GM21825 (cell line): Measurements from ENCODE around the gene CHST11.

Experiments used
- ATAC-seq: cut with Tn5 transposase; IDR thresholded peaks from one replicate; pipeline ENCODE4 v1.9.1; 2021; ENCODE audit warnings: mild to moderate bottlenecking, moderate library complexity; ENCODE audit not compliant: unreplicated experiment

CHST11 gene

DNA sequence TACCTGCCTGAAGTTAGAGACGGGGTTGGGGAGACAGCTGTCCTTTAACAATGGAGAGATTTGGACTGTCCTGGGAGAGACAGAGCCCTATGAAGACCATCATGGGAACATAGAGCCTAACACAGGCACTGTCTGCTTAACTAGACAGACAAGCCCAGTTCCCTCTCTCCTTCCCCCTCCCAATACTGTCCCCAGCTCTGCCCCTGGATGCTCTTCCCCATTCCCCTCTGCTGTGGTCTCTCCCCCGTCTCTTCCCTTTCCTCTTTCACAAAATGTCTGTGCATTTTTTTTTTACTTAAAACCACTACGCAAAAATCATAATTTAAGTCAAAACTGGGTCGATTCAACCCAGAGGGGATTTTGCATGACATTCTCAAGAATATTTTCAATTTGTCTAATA lies 232.9 kb downstream of the CHST11 start:
- ATAC-seq = no peak

DNA sequence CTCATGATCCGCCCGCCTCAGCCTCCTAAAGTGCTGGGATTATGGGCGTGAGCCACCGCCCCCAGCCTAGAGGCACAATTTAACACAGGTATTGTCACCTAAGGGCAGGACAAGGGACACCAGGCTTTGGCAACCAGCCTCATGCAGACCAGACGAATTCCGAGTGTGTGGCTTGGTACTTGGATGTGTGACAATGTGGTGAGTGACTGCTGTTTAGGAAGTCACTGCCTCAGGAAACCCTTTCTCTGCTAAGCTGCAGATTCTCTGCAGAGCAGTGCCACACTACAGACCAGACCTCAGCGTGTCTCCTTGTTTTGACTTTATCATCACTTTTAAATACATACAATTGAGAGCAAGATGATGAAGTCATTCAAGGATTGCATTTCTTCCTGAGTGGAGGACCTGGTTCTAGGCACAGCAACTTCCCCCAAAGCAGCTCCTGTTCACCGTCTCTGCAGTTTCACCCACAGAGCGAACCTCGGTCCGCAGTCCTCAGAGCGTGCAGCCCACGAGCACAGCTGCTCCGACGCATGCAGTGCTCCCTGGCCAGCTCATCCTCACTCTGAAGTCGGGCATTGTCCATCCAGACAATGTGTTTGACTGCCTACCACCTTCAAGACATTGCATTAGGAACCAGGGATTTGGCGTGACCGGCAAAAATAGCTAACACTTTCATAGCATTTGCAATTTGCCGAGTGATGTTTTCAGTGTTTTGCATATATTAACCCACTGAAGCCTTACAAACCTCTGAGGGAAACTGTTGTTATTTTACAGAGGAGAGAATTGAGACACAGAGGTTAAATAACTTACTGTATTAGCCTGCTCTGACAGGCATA lies 235.2 kb downstream of the CHST11 start:
- peak; percentile 32 for ATAC-seq

DNA sequence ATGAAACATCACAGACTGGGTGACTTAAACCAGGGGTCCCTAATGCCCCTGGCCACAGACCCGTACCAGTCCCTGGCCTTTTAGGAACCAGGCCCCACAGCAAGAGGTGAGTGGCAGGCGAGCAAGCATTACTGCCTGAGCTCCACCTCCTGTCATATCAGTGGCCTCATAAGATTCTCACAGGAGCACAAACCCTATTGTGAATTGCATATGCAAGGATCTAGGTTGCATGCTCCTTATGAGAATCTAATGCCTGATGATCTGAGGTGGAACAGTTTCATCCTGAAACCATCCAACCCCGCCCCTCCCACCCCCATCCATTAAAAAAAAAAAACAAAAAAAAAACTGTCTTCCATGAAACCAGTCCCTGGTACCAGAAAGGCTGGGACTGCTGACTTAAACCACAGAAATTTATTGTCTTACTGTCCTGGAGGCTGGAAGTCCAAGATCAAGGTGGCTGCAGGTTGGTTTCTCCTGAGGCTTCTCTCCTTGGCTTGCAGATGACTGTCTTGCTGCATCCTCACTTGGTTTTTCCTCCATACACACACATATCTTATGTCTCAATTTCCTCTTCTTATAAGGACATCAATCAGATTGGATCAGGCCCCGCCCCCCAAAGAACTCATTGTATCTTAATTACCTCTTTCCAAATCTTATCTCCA lies 235.9 kb downstream of the CHST11 start:
- ATAC-seq = no peak

DNA sequence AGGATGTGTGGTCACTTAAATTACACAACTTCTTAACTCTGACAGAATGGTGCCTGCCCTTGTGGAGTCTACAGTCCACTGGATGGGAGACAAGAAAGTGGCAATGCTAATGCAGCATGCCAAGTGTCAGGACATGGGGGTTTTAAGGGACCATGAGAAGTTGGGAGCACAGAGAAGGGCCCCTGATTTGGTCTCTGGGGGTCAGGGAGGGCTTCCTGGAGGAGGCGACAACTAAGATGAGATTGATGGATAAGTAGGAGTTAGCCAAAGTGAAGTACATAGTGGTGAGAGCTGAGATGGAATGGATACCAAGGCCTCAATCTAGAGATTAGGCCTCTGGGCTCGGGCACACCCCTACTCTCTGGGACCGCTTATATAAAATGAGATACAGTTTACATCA lies 236.7 kb downstream of the CHST11 start:
- ATAC-seq = no peak

DNA sequence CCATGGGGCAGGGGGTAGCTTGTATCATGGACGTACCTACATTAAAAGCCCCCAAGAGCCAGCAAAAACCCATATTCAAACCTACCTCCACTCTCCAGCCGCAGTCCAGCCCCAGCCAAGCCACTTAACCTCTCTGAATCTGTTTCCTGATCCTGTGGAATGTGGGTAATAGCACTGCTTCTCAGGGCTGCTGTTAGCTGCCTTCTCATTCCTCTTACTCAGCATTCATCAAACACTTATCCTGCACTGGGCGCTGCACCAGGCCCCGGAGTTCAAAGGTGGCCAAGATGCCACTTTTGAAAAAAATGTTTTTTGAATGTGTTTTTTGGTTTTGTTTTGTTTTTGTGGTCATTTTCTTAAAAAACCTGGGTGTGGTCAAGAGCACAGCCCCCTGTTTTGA lies 237.4 kb downstream of the CHST11 start:
- no peak for ATAC-seq

DNA sequence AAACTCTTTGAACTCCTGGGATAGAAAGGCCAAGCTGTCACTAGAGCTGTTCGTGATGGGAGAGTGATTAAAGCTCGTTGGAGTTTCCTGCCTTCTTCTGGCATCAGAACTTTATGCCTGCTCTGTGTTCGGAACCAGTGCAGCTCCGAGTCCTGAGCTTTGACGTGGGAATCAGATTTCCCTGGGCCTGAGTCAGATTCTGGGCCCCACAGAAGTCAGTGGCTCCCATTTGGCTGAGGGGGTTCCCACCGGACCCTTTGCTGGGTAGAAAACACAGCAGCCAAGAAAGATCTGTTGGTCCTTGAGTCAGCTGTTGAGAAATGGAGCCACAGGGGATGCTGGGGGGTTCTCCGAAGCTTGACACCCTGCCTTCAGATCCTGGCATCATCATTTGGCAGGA lies 238.0 kb downstream of the CHST11 start:
- ATAC-seq = no peak

DNA sequence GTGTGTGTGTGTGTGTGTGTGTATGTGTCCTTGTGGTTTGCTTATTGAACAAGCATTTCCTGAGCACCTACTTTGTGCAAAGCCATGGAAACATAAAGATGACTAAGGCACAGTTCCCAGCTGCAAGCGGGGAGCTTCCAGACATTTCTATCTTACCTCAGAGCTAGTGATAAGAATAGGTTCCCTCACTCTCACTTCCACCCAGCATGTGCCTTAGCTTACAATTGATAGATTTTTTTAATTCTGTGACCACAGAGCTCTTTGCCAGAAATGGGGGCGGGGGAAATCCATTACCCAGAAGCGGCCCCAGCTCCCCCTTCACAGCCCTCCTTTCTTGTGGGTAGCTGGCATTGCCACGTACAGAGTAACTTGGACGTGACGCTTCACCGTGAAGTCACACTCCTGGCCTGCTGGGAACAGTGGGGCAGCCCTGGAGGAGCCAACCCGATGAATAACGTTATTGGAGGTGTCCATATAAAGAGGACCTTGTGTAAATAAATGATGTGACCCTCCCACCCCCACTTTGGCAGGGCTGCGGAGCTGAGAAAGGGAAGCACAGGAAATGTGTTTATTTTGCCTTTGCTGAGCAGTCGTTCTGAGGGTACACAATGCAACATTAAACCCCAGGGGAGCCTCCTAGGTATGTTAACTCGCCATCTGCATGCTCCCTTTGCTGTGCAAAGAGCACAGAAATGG lies 238.9 kb downstream of the CHST11 start:
- peak; percentile 48 for ATAC-seq

DNA sequence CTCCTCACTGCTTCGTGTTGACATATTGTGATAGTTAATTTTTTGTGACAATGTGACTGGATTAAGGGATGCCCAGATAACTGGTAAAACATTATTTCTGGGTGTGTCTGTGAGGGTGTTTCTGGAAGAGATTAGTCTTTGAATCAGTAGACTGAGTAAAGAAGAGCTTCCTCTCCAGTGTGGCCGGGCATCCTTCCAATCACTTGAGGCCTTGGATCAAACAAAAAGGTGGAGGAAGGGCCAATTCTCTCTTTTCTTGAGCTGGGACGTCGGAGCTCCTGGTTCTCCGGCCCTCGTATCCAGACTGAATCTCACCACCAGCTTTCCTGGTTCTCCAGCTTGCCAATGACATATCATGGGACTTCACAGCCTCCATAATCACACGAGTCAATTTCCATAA lies 240.4 kb downstream of the CHST11 start:
- no peak for ATAC-seq

DNA sequence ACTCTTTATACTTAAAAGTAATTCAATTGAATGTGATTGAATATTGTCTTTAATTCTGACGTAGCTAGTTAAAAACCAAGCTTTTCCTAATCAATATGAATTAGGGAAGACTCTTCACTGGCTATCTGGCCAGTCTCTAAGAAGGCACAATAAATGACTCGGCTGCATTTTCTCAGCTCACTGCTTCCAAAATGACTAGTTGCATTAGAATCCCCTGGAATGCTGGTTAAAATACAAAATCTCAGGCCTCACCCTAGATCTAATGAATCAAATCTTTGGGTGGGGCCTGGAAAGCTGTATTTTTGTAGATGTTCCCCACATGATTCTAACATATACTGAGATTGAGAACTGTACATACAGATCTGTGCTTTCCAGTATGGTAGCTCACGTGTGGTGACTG lies 242.1 kb downstream of the CHST11 start:
- ATAC-seq = no peak

DNA sequence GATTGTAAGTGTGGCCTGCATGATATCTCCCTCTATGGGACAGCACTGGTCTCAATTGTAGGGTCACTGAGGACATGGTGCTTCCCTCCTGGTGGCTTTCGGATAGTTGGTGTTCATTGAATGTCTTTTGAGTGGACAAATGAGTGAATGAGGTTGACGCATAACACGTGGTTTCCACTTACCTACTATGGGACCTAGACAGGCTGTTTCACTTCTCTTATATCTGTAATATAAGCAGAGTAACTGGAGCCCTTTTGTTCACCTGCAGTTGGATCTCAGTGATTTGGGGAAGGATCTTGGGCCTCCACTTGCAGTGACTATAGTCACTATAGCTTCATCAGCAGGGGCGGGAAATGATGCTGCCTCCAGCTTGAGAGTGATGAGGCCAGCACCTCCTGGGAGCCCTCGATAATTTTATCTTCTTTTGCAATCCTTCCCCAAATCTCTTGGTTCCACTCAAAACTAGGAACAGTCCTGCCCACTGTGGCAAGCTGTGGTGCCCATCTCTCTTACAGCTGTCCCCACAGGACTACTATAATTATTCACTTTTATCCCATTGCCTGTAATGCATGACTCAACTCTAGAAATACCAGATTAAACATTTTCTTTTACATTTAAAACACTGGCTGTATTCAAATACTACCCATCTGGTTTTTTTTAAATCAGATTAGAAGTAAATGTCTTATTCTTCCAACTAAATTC lies 242.9 kb downstream of the CHST11 start:
- ATAC-seq = peak; percentile 46

DNA sequence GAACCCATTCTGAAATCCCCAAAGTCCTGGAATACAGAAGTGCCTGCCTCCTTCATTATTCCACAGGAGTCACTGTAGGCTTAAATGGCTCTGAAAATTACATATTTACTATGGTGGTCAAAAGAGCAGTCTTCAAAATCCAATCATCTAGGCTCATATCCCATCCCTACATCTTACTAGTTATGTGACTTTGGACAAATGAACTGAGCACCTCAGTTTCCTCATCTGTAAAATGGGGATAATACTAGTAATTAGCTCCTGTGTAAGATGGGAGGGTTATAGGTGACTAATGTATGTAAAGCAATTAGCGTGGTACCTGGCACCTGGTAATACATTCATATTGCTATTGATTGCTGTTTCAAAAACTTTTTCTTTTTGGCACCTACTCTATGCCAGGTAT lies 243.6 kb downstream of the CHST11 start:
- no peak for ATAC-seq

DNA sequence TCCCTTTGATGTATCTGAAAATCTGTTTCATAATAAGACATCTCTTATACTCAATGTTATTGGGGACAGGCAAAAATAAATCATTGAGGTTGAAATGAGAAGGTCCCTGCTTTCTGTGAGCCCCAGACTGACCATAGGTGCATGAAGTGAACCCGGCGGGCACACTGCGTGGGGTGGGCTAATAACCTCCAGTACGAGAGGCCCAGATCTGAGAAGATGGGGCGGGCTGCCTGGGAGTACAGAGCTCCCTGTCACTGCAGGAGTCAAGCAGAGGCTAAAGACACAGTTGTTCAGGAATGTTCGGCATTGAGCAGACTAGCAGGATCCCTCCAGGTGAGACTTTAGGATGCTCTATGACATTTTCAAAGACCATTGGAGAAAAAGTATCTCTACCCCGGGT lies 244.6 kb downstream of the CHST11 start:
- ATAC-seq = no peak

DNA sequence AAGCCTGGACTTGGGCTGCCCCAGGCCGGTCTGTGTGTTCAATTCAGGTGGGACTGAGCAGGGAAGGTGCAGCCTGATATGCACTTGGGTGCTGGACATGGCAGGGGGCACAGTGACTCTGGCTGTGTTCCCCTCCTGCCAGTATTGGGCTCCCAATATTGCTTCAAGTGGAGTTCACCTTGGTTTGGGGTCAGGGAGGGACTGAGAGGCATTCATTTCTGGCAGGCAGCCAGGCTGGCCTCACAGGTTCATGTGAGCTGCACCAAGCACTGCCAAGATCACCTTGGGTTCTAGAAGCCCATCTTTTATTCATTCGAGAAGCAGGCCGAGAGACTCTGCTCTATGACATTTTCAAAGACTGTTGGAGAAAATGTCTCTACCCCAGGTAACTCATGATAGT lies 245.0 kb downstream of the CHST11 start:
- ATAC-seq = no peak

DNA sequence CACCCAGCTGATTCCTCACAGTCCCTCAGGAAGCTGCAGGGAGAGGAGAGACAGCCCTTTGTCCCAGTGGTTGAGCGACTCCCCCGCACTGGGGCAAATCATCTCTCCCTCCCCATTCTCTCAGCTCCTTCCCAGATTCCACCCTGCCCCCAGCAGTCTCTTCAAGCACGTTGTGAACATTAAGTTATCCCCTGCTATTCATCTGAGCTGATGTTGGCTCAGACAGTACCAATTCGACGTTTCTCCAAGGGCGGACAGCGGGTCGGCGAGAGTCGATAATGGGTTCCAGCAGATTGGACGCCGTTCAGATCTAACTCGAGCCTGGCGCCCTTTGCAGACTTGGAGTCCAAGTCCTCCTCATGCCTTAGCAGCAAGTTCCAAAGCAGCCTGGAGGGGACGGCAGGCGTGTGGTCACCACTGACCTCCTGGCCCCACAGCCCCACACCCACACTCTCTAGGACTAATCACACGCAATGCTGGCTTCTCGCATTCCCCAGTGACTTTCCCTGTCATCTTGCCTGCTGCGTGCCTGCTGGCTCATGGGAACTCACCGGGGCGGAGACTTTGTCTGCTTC lies 245.9 kb downstream of the CHST11 start:
- ATAC-seq = no peak

DNA sequence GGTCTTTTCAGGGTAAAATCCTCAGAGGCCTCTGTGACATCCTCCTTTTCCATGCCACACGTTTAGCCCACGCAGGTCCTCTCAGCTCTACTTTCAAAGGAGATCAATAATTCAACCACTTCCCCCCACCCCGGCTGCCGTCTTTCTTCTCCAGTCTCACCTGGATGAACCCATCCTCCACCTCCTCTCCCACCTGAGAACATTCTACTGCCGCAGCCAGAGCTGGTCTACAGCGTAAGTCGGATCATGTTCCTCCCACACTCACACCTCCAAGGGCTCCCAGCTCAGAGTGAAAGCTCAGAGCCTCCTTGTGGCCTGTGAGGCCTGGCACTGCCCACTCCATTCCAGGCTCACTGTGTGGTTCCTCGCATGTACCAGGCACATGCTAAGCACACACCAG lies 246.6 kb downstream of the CHST11 start:
- no peak for ATAC-seq

DNA sequence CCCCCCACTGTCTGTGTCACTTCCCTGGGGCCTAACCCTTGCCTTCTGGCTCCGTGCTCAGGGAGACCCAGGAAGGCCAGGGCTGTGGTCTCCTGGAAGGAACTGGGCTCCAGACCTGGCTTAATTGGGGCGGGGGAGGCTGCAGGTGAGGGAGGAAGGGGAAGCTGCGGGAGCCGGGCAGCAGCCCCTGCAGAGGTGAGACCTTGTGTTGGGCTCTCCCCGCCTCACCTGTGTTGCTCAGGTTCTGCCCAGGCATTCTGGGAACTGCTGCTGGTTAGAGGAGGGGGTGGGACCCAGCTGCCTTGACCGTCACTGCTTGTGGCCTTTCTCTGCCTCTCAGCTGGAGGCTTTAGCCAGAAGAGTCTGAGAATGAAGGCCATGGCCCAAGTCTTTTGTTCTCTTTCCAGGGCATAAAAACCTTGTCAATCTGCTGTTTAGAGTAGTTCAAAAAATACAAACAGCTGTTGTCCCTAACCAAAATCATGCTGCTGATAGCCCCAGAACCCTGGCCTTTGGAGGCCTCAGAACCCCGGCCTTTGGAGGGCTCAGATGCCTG lies 247.6 kb downstream of the CHST11 start:
- ATAC-seq = no peak

DNA sequence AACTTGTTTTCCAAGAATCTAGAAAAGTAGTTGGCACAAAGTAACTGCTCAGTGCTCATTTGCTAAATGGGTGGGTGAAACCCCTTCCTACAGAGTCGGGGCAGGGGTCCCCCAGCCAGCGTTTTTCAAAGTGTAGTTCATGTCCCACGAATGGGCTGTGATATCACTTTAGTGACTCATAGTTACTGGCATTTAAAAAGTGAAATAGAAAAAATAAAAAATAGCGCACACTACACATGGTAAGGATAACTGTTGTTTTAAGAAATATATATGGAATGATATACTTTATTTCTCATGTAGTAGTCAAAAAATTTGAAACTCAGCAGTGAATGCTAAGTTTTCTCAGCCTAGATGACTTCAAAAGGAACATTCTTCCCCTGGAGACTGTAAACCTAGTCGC lies 250.4 kb downstream of the CHST11 start:
- ATAC-seq = no peak

DNA sequence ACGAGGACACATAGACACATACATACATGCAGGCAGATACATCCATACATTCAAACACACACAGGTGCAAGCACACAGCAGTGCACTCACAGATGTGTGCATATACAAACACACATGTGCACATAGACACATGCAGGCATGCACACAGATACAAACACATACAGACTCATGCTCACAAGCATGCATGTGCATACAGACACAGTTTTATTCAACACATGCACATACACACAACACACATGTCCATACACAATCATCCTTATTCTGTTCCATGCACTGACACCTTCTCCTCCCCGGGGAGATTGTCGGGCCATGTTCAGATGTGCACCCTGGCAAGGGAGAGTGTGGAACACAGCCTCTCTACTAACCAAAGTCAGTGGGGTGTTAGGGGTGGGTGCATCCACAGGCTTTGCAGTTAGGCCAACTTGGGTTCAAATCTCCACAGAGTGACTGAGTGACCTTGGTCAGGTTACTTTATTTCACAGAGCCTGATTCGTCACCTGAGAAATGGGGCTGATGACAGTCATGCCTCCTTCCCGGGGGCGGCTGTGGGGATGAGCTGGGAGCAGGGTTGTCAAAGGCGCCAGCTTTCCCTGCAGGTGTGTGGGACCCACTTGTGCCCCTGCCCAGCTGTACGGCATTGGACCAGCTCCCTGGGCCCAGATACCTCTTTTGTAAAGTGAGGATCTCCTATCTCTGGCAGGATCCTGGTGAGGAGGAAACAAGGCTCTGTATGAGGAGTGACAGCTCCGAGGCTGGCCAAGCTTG lies 251.2 kb downstream of the CHST11 start:
- ATAC-seq = no peak

DNA sequence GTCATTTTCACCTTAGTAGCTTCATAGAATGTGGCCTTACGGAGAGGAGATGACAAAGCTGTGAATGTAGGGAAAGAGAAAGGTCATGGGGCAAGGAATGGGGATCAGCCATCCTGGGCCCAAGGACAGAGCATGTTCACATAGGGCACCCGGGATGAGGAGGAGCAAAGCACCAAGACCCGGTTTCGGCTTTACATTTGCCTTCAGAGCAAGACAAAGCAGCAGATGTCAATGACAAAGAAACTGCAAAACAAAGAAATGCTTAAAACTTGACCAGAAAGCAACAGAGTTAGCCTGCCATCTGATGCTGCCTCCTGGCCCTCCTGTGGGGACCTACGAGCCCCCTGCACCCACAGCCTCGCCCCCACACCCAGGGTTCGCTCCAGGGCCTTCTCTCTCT lies 252.1 kb downstream of the CHST11 start:
- no peak for ATAC-seq
